Heart left ventricle (tissue), 16 donors: ENCODE data around the gene CRACDL. TPM values are rescaled to one million over a fixed set of nuclear protein-coding genes. Genes with fewer than 3 reads are reported as not detected.

Experiments used
- ATAC-seq, 4 donors: fragments of 200-7000 bp; cut with Tn5 transposase; one replicate each; pipeline ENCODE4 v1.9.1; 2020 to 2022; ENCODE audit warnings: moderate library complexity in 4 of 4, mild to moderate bottlenecking in 3 of 4, moderate number of reproducible peaks in 1 of 4
- DNase-seq, 5 donors: peaks; one replicate each; pipeline ENCODE4 v3.0.0-alpha.2; 2020
- H3K27ac ChIP-seq, 12 donors: fragments of 200-600 bp; sonication (generic) in 4 of 12; one replicate each; pipeline versions ENCODE4 v1.5.0 to v1.8.0; 2016 to 2022; ENCODE audit warnings: mild to moderate bottlenecking in 2 of 12
- H3K27me3 ChIP-seq, 9 donors: fragments of 200-600 bp; sonication (generic) in 2 of 9; one replicate each; pipeline versions ENCODE4 v1.5.1 to v1.8.0; 2016 to 2022; ENCODE audit warnings: mild to moderate bottlenecking in 3 of 9
- H3K36me3 ChIP-seq, 9 donors: fragments of 200-600 bp; sonication (generic) in 2 of 9; one replicate each; pipeline versions ENCODE4 v1.5.0 to v1.8.0; 2018 to 2022; ENCODE audit warnings: mild to moderate bottlenecking in 2 of 9
- H3K4me1 ChIP-seq, 12 donors: fragments of 200-600 bp; sonication (generic) in 4 of 12; one replicate each; pipeline versions ENCODE4 v1.5.0 to v1.8.0; 2016 to 2022; ENCODE audit warnings: mild to moderate bottlenecking in 3 of 12
- H3K4me3 ChIP-seq, 12 donors: fragments of 200-600 bp; sonication (generic) in 4 of 12; one replicate each; pipeline versions ENCODE4 v1.5.0 to v1.8.0; 2017 to 2022; ENCODE audit warnings: mild to moderate bottlenecking in 9 of 12, moderate library complexity in 4 of 12
- H3K9me3 ChIP-seq, 12 donors: fragments of 200-600 bp; sonication (generic) in 4 of 12; one replicate each; pipeline versions ENCODE4 v1.5.0 to v1.8.0; 2016 to 2022; ENCODE audit warnings: mild to moderate bottlenecking in 1 of 12
- CTCF ChIP-seq, 12 donors: fragments of 200-600 bp; sonication (generic) in 4 of 12; IDR thresholded peaks; one replicate each; pipeline versions ENCODE4 v1.5.0 to v1.8.0; 2018 to 2022; ENCODE audit warnings: antibody characterized with exemption in 12 of 12, mild to moderate bottlenecking in 5 of 12
- POLR2A ChIP-seq, 2 donors: fragments of 450-650 bp; IDR thresholded peaks; one replicate each; pipeline ENCODE4 v1.6.1; 2017; ENCODE audit warnings: antibody characterized with exemption in 2 of 2, mild to moderate bottlenecking in 2 of 2, moderate library complexity in 2 of 2
- WGBS, 4 donors: extraction: QIAGEN DNeasy Blood & Tissue Kit in 2 of 4; methylation state at CpG; one replicate each; pipeline versions ENCODE4 v1.1.5 to v1.1.7; 2013 to 2018; 5-methylcytosine and 5-hydroxymethylcytosine counted together
- intact Hi-C, 10 donors: fragments of 100-400 bp; cut with DNase I; formaldehyde crosslinking; loops; one replicate each; pipeline versions ENCODE4 v1.11.1 to v1.14.2; 2022
- polyA plus RNA-seq, 2 donors: library from polyadenylated mRNA; stranded (reverse); fragments of 200-250 nt; gene quantifications; one replicate each; pipeline ENCODE4 v1.2.3, GENCODE V29; 2013
- total RNA-seq, 9 donors: library from RNA; depleted of rRNA in 2 of 9; stranded (reverse); fragments of >200 nt in 2 of 9; fragmentation: NEBNext Ultra II Directional in 3 of 9; extraction: Animal tissue kit (Norgen Biotek cat#: 25700) in 3 of 9; gene quantifications; one replicate each; pipeline versions ENCODE4 v1.1.0 to v1.2.4, GENCODE V29; 2016 to 2023
- donor health status: ischemic (EF 13 %, LVEDD 7.1; RV severe dilation, severe dysfunction).
- donor health status: healthy with polysubstance abuse.
- donor health status: DM: no; HTN: yes; CAD: no.
- donor health status: DM: no; HTN: no; CAD: no.
- donor health status: ischemic (EF 25% LVEDD 6.9; RV normal size, moderate dysfunction).
- donor health status: ischemic (EF 25% LVEDD 5.7; RV mildly dilated, moderate dysfunction).
- donor health status: healthy.
- donor health status: DM: yes; HTN: yes; CAD: no.
- donor health status: ischemic (EF 35%, LVEDD 5.7; RV mildly dilated, moderate dysfunction).
- donor health status: nonischemic (EF 11% LVEDD 7.7; RV severe dilation, severe dysfunction).
- donor health status: DM: yes; HTN: yes; CAD: no.
- donor health status: PGD.
- donor health status: ischemic (EF 29% LVEDD 5.4; RV normal size, mild dysfunction).
- donor health status: nonischemic (EF 23%, LVEDD 6.1; RV moderate dilation, normal function).

Gene CRACDL
- total and polyA plus RNA-seq, 11 donors, result 1.1 to 7.4 (median 2.9) TPM

GRCh38 chr2:98909317-98910211, 26.5 kb downstream of the CRACDL start:
- ATAC-seq, result peak; percentile 30 to 59 (median 44)
- no peak overlapping the region for H3K27ac ChIP-seq

GRCh38 chr2:98908931-98909316, 27.1 kb downstream of the CRACDL start:
- 32 to 45% (median 36%) methylated on average over 4 of the region's 4 CpGs for WGBS, 4 donors
- Histone ChIP-seq H3K36me3 (no peaks in the 10 kb centered on the region), H3K4me1 (peaks cover 0 to 24% (median 11%) of the 10 kb centered on the region in 12 donors), H3K9me3 (no peaks in the 10 kb centered on the region), H3K27me3 (peaks cover 0 to 4% (median 0%) of the 10 kb centered on the region in 9 donors), H3K4me3 (no peak overlapping the region), H3K27ac (no peak overlapping the region)
- ATAC-seq (no peak), DNase-seq (no peak)
- no peak for TF ChIP-seq CTCF (IDR thresholded peaks at IDR 0.05)
- no peak for TF ChIP-seq POLR2A (IDR thresholded peaks at IDR 0.05)
- intact Hi-C loops, result no loop called here

More at GRCh38 chr2:98909317-98910211, 26.5 kb downstream of the CRACDL start:
- TF ChIP-seq CTCF (IDR thresholded peaks at IDR 0.05) (no peak), POLR2A (IDR thresholded peaks at IDR 0.05) (no peak)
- Histone ChIP-seq H3K36me3 (no peaks in the 10 kb centered on the region), H3K4me3 (no peak overlapping the region), H3K27me3 (peaks cover 0 to 7% (median 0%) of the 10 kb centered on the region in 9 donors), H3K4me1 (peaks cover 0 to 24% (median 11%) of the 10 kb centered on the region in 12 donors), H3K9me3 (no peaks in the 10 kb centered on the region)
- 15 to 20% (median 17%) methylated on average over 19 of the region's 19 CpGs for WGBS, 4 donors
- DNase-seq, result peak in 1 of 5 donors; percentile 32
- intact Hi-C loops, result no loop called here

- no peak for TF ChIP-seq POLR2A (IDR thresholded peaks at IDR 0.05)
- Histone ChIP-seq H3K4me1 (peaks cover 0 to 24% (median 11%) of the 10 kb centered on the region in 12 donors), H3K4me3 (no peak overlapping the region), H3K27me3 (no peaks in the 10 kb centered on the region), H3K36me3 (no peaks in the 10 kb centered on the region), H3K9me3 (no peaks in the 10 kb centered on the region), H3K27ac (no peak overlapping the region)
- 76 to 80% (median 76%) methylated on average over 11 of the region's 11 CpGs for WGBS, 4 donors
- DNase-seq (no peak), ATAC-seq (no peak)
- intact Hi-C loops, result no loop called here
Measured at GRCh38 chr2:98907966-98908905, 27.8 kb downstream of the CRACDL start.

GRCh38 chr2:98907385-98907784, 28.6 kb downstream of the CRACDL start:
- Histone ChIP-seq H3K36me3 (no peaks in the 10 kb centered on the region), H3K4me1 (peaks cover 0 to 20% (median 11%) of the 10 kb centered on the region in 12 donors), H3K9me3 (no peaks in the 10 kb centered on the region), H3K4me3 (no peak overlapping the region), H3K27ac (no peak overlapping the region), H3K27me3 (no peaks in the 10 kb centered on the region)
- no peak for DNase-seq
- 80 to 91% (median 89%) methylated on average over 4 of the region's 4 CpGs for WGBS, 4 donors
- intact Hi-C loops, result no loop called here
- ATAC-seq, result no peak
- no peak for TF ChIP-seq CTCF (IDR thresholded peaks at IDR 0.05)
- TF ChIP-seq POLR2A (IDR thresholded peaks at IDR 0.05), result no peak
